HCT116 (cell line): ENCODE measurements around the gene PEX11B.

Experiments used
- POLR2A ChIP-seq: IDR thresholded peaks from 2 replicates; pipeline ENCODE4 v1.7.0; 2011; ENCODE audit warnings: borderline replicate concordance; ENCODE audit not compliant: insufficient read depth, insufficient read length; ENCODE audit errors: extremely low read depth
- TF ChIP-seq, protein P1 (sequence below): IDR thresholded peaks from 2 replicates; pipeline ENCODE4 v1.6.1; 2012; ENCODE audit warnings: low read depth

DNA sequence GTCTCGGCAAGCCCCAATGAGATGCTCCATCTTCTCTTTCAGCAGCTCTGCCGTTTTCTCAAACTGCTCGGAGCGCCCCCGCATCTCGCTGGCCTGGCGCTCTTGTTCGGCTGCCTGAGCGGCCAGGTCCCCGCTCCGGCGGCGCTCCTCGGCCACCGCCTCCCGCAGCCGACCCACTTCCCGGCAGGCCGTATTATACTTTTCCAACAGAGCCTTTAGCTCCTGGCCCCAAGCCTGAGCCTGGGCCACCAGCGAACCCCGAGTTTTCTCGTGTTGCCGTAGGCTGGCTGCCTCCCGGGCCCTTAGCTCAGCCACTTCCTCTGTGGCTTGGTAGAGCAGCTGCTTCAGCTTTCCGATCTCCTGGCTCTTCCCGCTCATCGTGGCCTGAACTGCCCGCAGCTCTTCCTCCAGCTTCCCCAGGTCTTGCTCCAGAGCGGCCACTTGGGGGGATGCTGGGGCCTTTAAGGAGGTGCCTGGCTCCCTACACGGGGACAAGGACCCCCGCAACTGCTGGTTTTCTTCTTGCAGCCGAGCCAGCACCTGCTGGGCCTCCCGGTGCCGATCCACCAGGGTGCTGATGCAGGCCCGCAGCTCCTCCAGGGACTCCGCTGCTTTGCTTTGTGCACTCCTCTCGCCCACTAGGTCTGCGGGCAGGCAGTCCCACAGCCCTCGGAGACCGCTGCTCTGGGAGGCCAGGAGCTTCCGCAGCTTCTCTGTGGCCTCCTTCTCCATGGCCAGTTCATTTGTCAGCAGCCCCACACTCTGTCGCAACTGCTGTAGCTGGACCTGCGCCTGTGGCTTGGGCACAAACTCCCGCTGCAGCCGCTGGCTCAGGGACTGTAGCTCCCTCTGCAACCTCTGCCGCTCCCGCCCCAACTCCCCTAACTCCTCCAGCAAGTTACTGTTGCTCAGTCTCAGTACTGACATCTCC, 46.3 kb downstream of the PEX11B start:
- TF ChIP-seq, protein P1, sequence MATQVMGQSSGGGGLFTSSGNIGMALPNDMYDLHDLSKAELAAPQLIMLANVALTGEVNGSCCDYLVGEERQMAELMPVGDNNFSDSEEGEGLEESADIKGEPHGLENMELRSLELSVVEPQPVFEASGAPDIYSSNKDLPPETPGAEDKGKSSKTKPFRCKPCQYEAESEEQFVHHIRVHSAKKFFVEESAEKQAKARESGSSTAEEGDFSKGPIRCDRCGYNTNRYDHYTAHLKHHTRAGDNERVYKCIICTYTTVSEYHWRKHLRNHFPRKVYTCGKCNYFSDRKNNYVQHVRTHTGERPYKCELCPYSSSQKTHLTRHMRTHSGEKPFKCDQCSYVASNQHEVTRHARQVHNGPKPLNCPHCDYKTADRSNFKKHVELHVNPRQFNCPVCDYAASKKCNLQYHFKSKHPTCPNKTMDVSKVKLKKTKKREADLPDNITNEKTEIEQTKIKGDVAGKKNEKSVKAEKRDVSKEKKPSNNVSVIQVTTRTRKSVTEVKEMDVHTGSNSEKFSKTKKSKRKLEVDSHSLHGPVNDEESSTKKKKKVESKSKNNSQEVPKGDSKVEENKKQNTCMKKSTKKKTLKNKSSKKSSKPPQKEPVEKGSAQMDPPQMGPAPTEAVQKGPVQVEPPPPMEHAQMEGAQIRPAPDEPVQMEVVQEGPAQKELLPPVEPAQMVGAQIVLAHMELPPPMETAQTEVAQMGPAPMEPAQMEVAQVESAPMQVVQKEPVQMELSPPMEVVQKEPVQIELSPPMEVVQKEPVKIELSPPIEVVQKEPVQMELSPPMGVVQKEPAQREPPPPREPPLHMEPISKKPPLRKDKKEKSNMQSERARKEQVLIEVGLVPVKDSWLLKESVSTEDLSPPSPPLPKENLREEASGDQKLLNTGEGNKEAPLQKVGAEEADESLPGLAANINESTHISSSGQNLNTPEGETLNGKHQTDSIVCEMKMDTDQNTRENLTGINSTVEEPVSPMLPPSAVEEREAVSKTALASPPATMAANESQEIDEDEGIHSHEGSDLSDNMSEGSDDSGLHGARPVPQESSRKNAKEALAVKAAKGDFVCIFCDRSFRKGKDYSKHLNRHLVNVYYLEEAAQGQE, result no peak
- no peak for TF ChIP-seq POLR2A
